Nucleus accumbens (tissue), 56 donors: ENCODE data around the gene UBALD2.
"Not testable (repeated sequence)": the region's sequence is repeated elsewhere in the genome, so short reads cannot be mapped to it uniquely, and the experiment has no call there.

Experiments
- DNase-seq, 56 donors: peaks; one replicate each; lab custom pipeline; 2025; lab: John Stamatoyannopoulos, UW

Gene UBALD2

GRCh38 chr17:76262732-76263344, 2.3 kb upstream of the UBALD2 start:
- no peak for DNase-seq

- DNase-seq, result no peak
Observed at GRCh38 chr17:76263896-76264295, 1.3 kb upstream of the UBALD2 start.

- DNase-seq, result no peak
Observed at GRCh38 chr17:76264425-76264754, 758 bp upstream of the UBALD2 start.

- DNase-seq, result peak in 36 of 56 donors; percentile 10 to 66 (median 40)
Observed at GRCh38 chr17:76265624-76266243, 586 bp downstream of the UBALD2 start.

GRCh38 chr17:76266244-76266938, 1.2 kb downstream of the UBALD2 start:
- peak in 2 of 56 donors; percentile 54 to 55 for DNase-seq

- DNase-seq, result no peak
Observed at GRCh38 chr17:76267051-76267576, 2.0 kb downstream of the UBALD2 start.

- not testable (repeated sequence) for DNase-seq
Observed at GRCh38 chr17:76267581-76268001, 2.4 kb downstream of the UBALD2 start.

GRCh38 chr17:76268015-76268749, 3.0 kb downstream of the UBALD2 start:
- DNase-seq, result peak in 53 of 56 donors; percentile 10 to 85 (median 62)

GRCh38 chr17:76268991-76269981, 4.1 kb downstream of the UBALD2 start:
- DNase-seq, result no peak

- no peak for DNase-seq
Observed at GRCh38 chr17:76270127-76270592, 5.0 kb downstream of the UBALD2 start.

- DNase-seq, result no peak
Observed at GRCh38 chr17:76270770-76271668, 5.9 kb downstream of the UBALD2 start.

- no peak for DNase-seq
Observed at GRCh38 chr17:76271669-76272540, 6.8 kb downstream of the UBALD2 start.

GRCh38 chr17:76272541-76273444, 7.6 kb downstream of the UBALD2 start:
- DNase-seq, result no peak

GRCh38 chr17:76273445-76274111, 8.4 kb downstream of the UBALD2 start:
- DNase-seq, result no peak

GRCh38 chr17:76274112-76274956, 9.2 kb downstream of the UBALD2 start:
- DNase-seq, result no peak
